ENCODE data around the gene EMC10. TPM values are rescaled to one million over a fixed set of nuclear protein-coding genes. Genes with fewer than 3 reads are reported as not detected.

Gene EMC10
- total RNA-seq, 4 donors from 2014 or later: 34.9 to 77.2 (median 71.1) TPM

- peaks cover 56% of the 10 kb centered on the region for H3K27me3 ChIP-seq
- 89% methylated on average over 4 of the region's 4 CpGs for WGBS
- H3K4me3 ChIP-seq: no peak overlapping the region
- TF ChIP-seq POLR2A (IDR thresholded peaks at IDR 0.05) (no peak), POLR2AphosphoS5 (IDR thresholded peaks at IDR 0.05) (no peak), EP300 (IDR thresholded peaks at IDR 0.05) (no peak)
- TF ChIP-seq, protein P1, sequence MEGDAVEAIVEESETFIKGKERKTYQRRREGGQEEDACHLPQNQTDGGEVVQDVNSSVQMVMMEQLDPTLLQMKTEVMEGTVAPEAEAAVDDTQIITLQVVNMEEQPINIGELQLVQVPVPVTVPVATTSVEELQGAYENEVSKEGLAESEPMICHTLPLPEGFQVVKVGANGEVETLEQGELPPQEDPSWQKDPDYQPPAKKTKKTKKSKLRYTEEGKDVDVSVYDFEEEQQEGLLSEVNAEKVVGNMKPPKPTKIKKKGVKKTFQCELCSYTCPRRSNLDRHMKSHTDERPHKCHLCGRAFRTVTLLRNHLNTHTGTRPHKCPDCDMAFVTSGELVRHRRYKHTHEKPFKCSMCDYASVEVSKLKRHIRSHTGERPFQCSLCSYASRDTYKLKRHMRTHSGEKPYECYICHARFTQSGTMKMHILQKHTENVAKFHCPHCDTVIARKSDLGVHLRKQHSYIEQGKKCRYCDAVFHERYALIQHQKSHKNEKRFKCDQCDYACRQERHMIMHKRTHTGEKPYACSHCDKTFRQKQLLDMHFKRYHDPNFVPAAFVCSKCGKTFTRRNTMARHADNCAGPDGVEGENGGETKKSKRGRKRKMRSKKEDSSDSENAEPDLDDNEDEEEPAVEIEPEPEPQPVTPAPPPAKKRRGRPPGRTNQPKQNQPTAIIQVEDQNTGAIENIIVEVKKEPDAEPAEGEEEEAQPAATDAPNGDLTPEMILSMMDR (IDR thresholded peaks at IDR 0.05): no peak
- H3K27ac ChIP-seq: no peak overlapping the region
- H3K36me3 ChIP-seq: no peaks in the 10 kb centered on the region
- peaks cover 7% of the 10 kb centered on the region for H3K9me3 ChIP-seq
- DNase-seq (ENCODE audit: low spot score in 2 of 2): no peak
- no peaks in the 10 kb centered on the region for H3K4me1 ChIP-seq
Measured at GRCh38 chr19:50532952-50533351, 56.6 kb downstream of the EMC10 start.

DNA sequence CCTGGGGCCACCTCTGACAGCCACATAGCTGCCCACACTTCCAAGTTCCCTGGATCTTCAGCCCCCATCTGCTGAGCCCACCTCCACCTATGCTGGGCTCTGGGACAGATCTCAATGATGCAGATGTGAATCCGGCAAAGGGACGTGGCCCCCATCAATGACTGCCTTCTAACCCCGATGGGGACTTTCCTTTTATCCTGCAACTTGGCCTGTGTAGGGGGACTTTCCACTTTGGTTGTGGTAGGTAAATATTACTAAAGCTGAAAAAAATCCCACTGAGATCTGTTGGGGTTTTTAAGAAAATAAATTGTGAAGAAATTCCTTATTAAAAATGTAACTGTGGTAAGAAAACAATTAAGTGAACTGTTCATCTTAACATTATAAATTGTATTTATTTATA is 58.2 kb downstream of the EMC10 start:
- H3K27me3 ChIP-seq: peaks cover 50% of the 10 kb centered on the region
- H3K9me3 ChIP-seq: peaks cover 7% of the 10 kb centered on the region
- H3K27ac ChIP-seq: no peak overlapping the region
- no peak for DNase-seq (ENCODE audit: low spot score in 2 of 2)
- TF ChIP-seq POLR2A (IDR thresholded peaks at IDR 0.05) (no peak), POLR2AphosphoS5 (IDR thresholded peaks at IDR 0.05) (no peak), EP300 (IDR thresholded peaks at IDR 0.05) (no peak)
- TF ChIP-seq, protein P1 (IDR thresholded peaks at IDR 0.05): no peak
- WGBS: 83% methylated on average over 3 of the region's 3 CpGs
- H3K4me1 ChIP-seq: no peaks in the 10 kb centered on the region
- no peak overlapping the region for H3K4me3 ChIP-seq
- H3K36me3 ChIP-seq: no peaks in the 10 kb centered on the region

GRCh38 chr19:50535672-50536187 is 59.4 kb downstream of the EMC10 start:
- Histone ChIP-seq H3K27ac (no peak overlapping the region), H3K27me3 (peaks cover 37% of the 10 kb centered on the region), H3K4me3 (no peak overlapping the region), H3K36me3 (no peaks in the 10 kb centered on the region), H3K4me1 (no peaks in the 10 kb centered on the region), H3K9me3 (peaks cover 7% of the 10 kb centered on the region)
- TF ChIP-seq EP300 (IDR thresholded peaks at IDR 0.05) (no peak), POLR2A (IDR thresholded peaks at IDR 0.05) (no peak)
- TF ChIP-seq, protein P1 (IDR thresholded peaks at IDR 0.05): no peak
- WGBS: 73% methylated on average over 11 of the region's 11 CpGs
- DNase-seq (ENCODE audit: low spot score in 2 of 2): no peak

DNA sequence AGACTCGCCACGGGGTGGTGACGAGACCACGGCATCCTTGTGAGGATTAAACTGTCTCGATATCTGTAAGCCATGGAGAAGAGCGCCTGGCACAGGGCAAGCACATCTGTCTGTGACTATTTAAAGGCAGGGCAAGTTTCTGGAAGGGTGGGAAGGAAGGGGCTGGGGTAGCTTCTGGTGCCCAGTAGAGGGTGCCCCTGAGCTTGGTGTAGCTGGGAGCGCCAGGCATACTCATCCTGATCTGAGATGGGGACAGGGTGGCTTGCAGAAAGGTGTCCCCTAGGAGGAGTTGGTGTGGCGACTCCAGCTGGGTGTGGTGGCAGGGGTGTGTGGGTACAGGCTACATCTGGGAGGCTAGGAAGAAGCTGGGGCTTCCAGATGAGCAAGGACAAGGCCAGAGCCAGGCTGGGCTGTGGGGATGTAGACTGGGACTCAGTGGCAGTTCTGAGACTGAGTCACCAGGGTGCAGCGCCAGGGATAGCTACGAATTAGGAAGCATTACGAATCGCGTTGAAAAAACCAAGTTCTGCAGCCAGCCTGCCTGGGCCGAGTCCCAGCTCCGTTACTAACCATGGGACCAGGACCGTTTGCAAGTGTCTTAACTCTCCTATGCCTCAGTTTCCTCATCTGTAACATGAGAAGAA is 60.5 kb downstream of the EMC10 start:
- WGBS: 88% methylated on average over 15 of the region's 16 CpGs
- no peak for DNase-seq (ENCODE audit: low spot score in 2 of 2)
- H3K4me1 ChIP-seq: no peaks in the 10 kb centered on the region

GRCh38 chr19:50537306-50537685 is 61.0 kb downstream of the EMC10 start:
- H3K4me1 ChIP-seq: no peaks in the 10 kb centered on the region

More for the DNA sequence above, 60.5 kb downstream of the EMC10 start:
- TF ChIP-seq, protein P1 (IDR thresholded peaks at IDR 0.05): no peak
- TF ChIP-seq EP300 (IDR thresholded peaks at IDR 0.05) (no peak), POLR2AphosphoS5 (IDR thresholded peaks at IDR 0.05) (no peak), POLR2A (IDR thresholded peaks at IDR 0.05) (no peak)
- H3K36me3 ChIP-seq: no peaks in the 10 kb centered on the region
- peaks cover 27% of the 10 kb centered on the region for H3K27me3 ChIP-seq
- no peak overlapping the region for H3K27ac ChIP-seq
- H3K9me3 ChIP-seq: peaks cover 7% of the 10 kb centered on the region
- H3K4me3 ChIP-seq: no peak overlapping the region

More at GRCh38 chr19:50537306-50537685, 61.0 kb downstream of the EMC10 start:
- 86% methylated on average over 17 of the region's 18 CpGs for WGBS
- H3K9me3 ChIP-seq: peaks cover 7% of the 10 kb centered on the region
- H3K36me3 ChIP-seq: no peaks in the 10 kb centered on the region
- peaks cover 22% of the 10 kb centered on the region for H3K27me3 ChIP-seq
- DNase-seq (ENCODE audit: low spot score in 2 of 2): no peak
- TF ChIP-seq POLR2A (IDR thresholded peaks at IDR 0.05): no peak
- no peak overlapping the region for H3K4me3 ChIP-seq
- no peak overlapping the region for H3K27ac ChIP-seq

All from suprapubic skin (tissue), 4 donors.